ENCODE results near the gene HEYL.
A peak's percentile ranks its signal among the peaks of the same experiment; 100 is the strongest.

Gene HEYL

GRCh38 chr1:39666772-39667171 lies 27.3 kb upstream of the HEYL start:
- DNase-seq = peak; percentile 64
- ATAC-seq = peak; percentile 95

DNA sequence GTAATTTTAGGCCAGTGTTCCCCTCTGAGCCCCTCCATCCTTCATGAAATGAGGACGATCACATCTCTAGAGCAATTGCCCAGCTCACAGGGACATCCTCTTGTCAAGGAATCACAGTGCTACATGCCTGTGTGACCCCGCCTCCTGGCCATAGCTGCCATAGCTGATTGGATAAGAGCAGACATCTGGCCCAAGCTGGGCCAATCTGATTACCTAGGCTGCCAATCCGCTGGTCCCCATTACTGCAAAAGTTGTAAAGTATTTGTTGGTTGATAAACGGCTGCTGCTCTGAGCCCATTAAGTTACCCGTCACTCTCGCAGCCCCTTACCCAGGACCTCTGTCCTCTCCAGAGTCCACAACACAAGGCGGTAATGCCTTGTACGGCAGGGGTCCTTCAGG lies 24.1 kb upstream of the HEYL start:
- no peak for ATAC-seq
- DNase-seq = no peak

DNA sequence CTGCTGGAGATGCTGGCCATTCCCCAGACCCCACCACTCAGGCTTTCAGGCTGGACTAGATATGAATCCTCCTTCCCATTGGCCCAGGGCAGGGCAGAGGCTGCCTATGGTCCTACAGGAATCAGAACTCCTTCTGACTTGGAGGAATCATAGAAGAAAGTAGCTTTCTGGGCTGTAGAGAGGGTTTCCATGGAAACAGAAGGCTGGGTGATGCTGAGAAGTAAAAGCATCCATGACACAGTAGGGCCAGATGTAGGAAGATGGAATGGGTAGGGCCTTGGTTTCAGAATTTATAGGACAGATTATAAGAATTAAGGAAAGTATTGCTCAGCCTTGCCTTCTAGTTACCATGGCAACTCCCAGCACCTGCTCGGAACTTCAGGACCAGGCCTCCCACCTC lies 23.4 kb upstream of the HEYL start:
- ATAC-seq (no peak), DNase-seq (no peak)

- ATAC-seq = no peak
Measured at GRCh38 chr1:39659538-39659937, 20.1 kb upstream of the HEYL start.

GRCh38 chr1:39659110-39659509 lies 19.7 kb upstream of the HEYL start:
- no peak for ATAC-seq

More at GRCh38 chr1:39659538-39659937, 20.1 kb upstream of the HEYL start:
- DNase-seq = no peak

GRCh38 chr1:39657923-39658485 lies 18.6 kb upstream of the HEYL start:
- ATAC-seq (peak; percentile 65), DNase-seq (peak; percentile 77)

More at GRCh38 chr1:39659110-39659509, 19.7 kb upstream of the HEYL start:
- no peak for DNase-seq

- ATAC-seq = no peak
- no peak for DNase-seq
Measured at GRCh38 chr1:39657402-39657801, 18.0 kb upstream of the HEYL start.

GRCh38 chr1:39656391-39656790 lies 16.9 kb upstream of the HEYL start:
- DNase-seq (no peak), ATAC-seq (no peak)

DNA sequence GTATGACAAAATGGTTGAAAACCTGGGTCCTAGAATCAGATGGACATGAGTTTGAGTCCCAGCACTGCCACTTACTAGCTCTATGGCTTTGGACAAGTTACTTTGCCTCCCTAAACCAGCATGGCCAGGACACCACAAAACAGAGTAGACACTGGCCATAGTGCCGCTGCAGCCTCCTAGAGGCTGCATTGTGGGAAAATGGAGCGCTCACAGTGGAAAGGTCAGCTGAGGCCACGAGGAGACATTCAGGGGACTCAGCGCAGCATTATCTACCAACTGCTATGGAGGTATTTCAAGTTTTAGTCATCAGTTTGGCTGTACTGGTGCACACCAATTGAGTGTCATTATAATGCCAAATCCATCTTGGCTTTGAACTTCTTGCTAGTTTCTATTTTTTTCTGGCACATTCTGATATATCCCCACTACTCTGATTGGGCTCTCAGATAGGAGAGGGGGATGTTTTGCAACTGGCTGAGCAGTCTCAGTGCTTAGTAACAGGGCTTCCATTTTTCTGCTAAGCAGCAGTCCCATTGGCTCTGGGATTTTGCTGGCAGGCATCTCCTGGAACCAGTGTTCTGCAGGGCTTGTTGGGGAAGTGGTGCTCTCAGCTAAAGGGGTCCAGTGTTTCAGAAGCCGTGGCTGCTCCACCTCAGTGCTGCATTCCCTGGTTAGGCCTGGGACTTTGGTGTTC lies 16.3 kb upstream of the HEYL start:
- DNase-seq (no peak), ATAC-seq (no peak)

GRCh38 chr1:39654291-39654690 lies 14.8 kb upstream of the HEYL start:
- no peak for ATAC-seq

GRCh38 chr1:39653546-39654031 lies 14.1 kb upstream of the HEYL start:
- ATAC-seq = peak; percentile 56
- DNase-seq = peak; percentile 78

More at GRCh38 chr1:39654291-39654690, 14.8 kb upstream of the HEYL start:
- no peak for DNase-seq

DNA sequence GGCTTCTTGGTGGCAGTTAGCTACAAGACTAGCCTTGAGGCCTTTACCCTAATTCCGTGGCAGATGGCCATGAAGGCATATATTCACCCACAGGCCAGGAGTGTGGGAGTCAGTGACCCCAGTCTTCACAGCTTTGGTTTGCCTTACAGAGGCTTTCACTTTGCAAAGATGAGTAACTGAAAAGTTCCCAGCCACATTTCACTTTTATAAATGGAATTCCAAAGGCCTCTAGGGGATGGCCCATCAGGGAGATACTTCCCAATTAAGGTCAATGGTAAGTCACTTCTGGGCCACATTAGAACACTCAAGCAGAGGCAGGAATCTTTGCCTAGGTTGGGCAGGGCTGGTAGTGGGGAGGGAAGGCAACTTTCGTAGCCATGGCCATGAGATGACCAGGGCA lies 13.1 kb upstream of the HEYL start:
- no peak for ATAC-seq
- DNase-seq = no peak

DNA sequence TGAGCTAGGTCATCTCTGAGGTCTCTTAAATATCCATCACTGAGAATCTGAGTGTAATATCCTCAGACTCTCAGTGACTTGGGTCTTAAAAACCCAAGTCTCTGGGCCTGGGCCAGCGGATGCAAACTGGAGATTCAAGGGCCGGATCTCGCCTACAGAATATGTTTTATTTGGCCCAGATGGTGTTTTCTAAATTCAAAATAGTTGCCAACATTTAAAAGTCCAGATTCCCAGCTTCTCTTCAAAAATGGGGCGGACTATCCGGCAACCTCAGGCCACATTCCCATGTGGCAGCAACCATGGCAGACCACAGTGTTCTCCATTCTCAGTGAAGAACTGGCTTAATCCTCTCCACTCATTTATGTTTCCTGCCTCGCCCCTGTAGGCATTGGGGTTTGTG lies 12.7 kb upstream of the HEYL start:
- ATAC-seq (no peak), DNase-seq (no peak)

DNA sequence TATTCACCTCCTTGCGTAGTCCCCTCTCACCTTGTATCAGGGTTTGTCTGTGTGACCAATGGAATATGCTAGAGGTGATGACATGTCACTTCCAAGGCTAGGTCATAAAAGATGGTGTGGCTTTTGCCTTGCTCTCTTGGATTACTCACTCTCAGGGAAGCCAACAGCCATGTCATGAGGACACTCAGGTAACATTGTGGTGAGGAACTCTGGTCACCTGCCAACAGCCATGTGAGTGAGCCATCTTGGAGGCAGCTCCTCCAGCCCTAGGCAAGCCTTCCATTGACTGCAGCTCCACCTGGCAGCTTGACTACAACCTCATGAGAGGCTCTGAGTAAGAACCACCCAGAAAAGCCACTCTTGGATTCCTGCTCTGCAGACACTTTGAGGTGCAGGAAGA lies 11.0 kb upstream of the HEYL start:
- no peak for DNase-seq
- no peak for ATAC-seq

DNA sequence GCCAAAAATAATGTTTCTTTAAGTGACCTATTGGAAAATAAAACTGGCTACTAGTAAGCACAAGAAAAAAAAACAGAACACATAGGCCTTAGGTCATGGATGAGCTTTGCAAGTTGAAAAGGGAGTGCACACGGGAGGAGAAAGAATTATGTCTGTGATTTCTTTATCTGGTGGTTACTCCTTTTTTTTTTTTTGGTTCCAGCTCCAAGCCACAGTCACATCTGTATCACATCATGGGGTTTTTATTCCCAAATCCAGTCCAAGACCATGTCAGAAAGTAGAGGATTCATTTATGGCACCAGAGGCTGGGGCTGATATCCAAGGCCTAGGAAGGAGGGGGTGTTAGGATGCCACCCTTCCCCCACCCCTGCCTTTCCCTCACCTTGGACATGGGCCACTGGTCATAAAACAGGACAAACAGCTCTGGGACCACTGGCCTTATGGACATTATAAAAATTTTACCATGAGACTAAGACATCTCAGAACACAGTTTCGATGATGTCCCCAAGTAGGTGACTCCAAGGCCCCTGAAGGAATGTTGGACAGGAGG lies 10.3 kb upstream of the HEYL start:
- ATAC-seq (no peak), DNase-seq (no peak)

GRCh38 chr1:39648496-39648895 lies 9.1 kb upstream of the HEYL start:
- DNase-seq (no peak), ATAC-seq (no peak)

DNA sequence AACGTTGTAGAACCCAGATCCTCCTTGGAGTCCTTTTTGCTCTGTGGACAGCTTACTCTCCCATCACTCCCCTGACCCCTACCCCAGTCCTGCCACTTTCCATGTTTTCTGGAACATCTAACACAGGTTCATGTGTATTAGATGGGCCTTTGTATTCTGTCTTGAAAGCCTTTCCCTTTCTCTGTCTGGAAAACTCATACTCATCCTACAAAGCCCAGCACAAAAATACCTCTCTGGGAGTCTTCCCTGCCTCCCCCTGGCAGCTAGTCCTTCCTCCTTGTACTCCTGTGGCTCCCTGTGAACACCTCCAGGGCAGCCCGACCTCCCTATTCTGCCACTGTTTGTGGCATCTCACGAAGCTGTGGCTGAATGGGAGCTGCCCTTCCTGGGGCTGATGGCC lies 7.8 kb upstream of the HEYL start:
- no peak for DNase-seq
- no peak for ATAC-seq

DNA sequence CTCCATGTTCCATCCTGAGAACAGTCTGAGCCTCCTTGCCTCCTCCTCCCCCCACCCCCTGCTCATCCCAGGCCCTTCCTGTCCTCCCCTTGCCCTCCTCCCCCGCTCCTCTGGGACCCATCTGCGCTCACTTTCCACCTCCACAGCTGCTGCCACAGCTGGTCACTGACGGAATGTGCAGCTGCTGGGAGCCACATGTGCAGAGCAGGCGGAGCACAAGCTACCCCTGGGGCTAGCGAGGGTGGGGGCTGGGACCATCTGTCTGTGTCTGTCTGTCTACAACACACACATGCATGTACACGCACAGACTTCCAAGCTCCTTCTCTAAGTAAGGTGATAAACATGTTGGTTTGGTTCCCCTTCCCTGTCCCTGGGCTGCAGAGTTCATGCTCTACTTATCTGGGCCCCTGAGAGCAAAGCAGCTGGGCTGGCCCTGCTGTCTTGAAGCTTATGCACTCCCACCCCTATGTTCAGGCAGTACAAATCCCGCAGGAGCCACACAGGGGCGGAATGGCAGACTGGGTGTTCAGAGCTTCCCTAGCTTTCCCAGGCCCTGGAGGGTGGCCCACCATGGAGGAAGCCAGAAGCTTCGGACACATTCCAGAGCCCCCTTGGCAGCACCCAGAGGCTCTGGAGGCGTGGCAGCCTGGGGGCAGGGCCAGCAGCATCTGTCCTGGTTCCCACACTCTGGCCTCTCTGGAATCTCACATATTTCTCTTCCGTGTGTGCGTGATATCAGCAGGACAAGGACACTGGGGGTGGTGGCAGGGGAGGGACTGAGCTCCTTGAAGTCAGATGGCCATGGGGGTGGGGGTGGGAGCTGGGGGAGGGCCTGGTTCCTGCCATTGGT lies 7.0 kb upstream of the HEYL start:
- no peak for DNase-seq
- ATAC-seq = no peak

GRCh38 chr1:39645411-39646043 lies 6.1 kb upstream of the HEYL start:
- DNase-seq = no peak

DNA sequence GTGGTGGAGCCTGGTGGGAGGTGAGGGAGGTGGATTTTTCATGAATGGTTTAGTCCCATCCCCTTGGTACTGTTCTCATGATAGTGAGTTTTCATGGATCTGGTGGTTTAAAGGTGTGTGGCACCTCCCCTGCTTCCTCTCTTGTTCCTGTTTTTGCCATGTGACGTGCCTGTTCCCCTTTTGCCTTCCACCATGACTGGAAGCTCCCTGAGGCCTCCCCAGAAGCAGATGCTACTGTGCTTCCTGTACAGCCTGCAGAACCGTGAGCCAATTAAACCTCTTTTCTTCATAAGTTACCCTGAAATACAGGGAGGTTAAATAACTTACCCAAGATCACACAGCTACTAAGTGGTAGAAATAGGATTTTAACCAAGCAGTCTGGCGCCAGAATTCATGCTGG lies 4.3 kb upstream of the HEYL start:
- DNase-seq (no peak), ATAC-seq (no peak)

More at GRCh38 chr1:39645411-39646043, 6.1 kb upstream of the HEYL start:
- no peak for ATAC-seq

GRCh38 chr1:39642796-39643195 lies 3.4 kb upstream of the HEYL start:
- ATAC-seq (no peak), DNase-seq (no peak)

- DNase-seq (no peak), ATAC-seq (no peak)
Measured at GRCh38 chr1:39640861-39641260, 1.4 kb upstream of the HEYL start.

Data from stimulated activated naive CD8-positive, alpha-beta T cell treated with anti-CD3 and anti-CD28 coated beads, Interleukin-15, Interleukin-2, amounts not matched to agents 100 U/mL and 50 U/mL, for 24 hours (primary cell).